HepG2 (cell line): ENCODE data around the gene TBC1D16. TPM values are rescaled to one million over a fixed set of nuclear protein-coding genes. Genes with fewer than 3 reads are reported as not detected.
A peak's percentile ranks its signal among the peaks of the same experiment; 100 is the strongest.

ENCODE experiments used
- HNRNPUL1 ChIP-seq: fragments of 200-400 bp; formaldehyde crosslinking; IDR thresholded peaks from 2 replicates; pipeline ENCODE4 v1.6.1; 2017; ENCODE audit warnings: low read depth, mild to moderate bottlenecking, low read length, moderate library complexity
- REL ChIP-seq: sonication (generic); formaldehyde crosslinking; conservative IDR thresholded peaks from 2 replicates; pipeline ENCODE4 v1.8.0; 2022; ENCODE audit warnings: mild to moderate bottlenecking, missing genetic modification reagents, moderate library complexity
- SCMH1 ChIP-seq: sonication (generic); formaldehyde crosslinking; IDR thresholded peaks from 2 replicates; pipeline ENCODE4 v1.9.0; 2021; ENCODE audit warnings: missing genetic modification reagents, mild to moderate bottlenecking, borderline replicate concordance
- SIX1 ChIP-seq: sonication (generic); formaldehyde crosslinking; IDR thresholded peaks from 2 replicates; pipeline ENCODE4 v1.4.0; 2020; ENCODE audit warnings: missing genetic modification reagents, borderline replicate concordance
- SKI ChIP-seq: fragments of 450-650 bp; IDR thresholded peaks from one replicate; pipeline ENCODE4 v1.6.1; 2018; ENCODE audit warnings: mild to moderate bottlenecking; ENCODE audit not compliant: partially characterized antibody
- TGIF2 ChIP-seq: IDR thresholded peaks from 2 replicates; pipeline ENCODE4 v1.6.1; 2016; ENCODE audit warnings: control low read depth, missing compliant biosample characterization
- ZBTB1 ChIP-seq: sonication (generic); formaldehyde crosslinking; IDR thresholded peaks from 2 replicates; pipeline ENCODE4 v1.4.0; 2020; ENCODE audit warnings: missing genetic modification reagents, borderline replicate concordance
- ZBTB3 ChIP-seq: sonication (generic); formaldehyde crosslinking; IDR thresholded peaks from 2 replicates; pipeline ENCODE4 v1.4.0; 2020; ENCODE audit warnings: low read depth, mild to moderate bottlenecking, moderate library complexity, missing genetic modification reagents, borderline replicate concordance
- ZNF30 ChIP-seq: sonication (generic); formaldehyde crosslinking; IDR thresholded peaks from 2 replicates; pipeline ENCODE4 v1.5.0; 2020; ENCODE audit warnings: mild to moderate bottlenecking, missing genetic modification reagents
- ZNF34 ChIP-seq: sonication (generic); formaldehyde crosslinking; IDR thresholded peaks from 2 replicates; pipeline ENCODE4 v1.4.0; 2020; ENCODE audit warnings: mild to moderate bottlenecking, missing genetic modification reagents, borderline replicate concordance
- ZNF383 ChIP-seq: sonication (generic); formaldehyde crosslinking; IDR thresholded peaks from 2 replicates; pipeline ENCODE4 v1.4.0; 2020; ENCODE audit warnings: missing genetic modification reagents, mild to moderate bottlenecking, borderline replicate concordance
- ZNF460 ChIP-seq: sonication (generic); formaldehyde crosslinking; IDR thresholded peaks from 2 replicates; pipeline ENCODE4 v1.5.1; 2020; ENCODE audit warnings: missing genetic modification reagents, mild to moderate bottlenecking, borderline replicate concordance
- ZNF556 ChIP-seq: sonication (generic); formaldehyde crosslinking; IDR thresholded peaks from 2 replicates; pipeline ENCODE4 v1.4.0; 2020; ENCODE audit warnings: mild to moderate bottlenecking, missing genetic modification reagents, borderline replicate concordance
- ZNF720 ChIP-seq: sonication (generic); formaldehyde crosslinking; IDR thresholded peaks from 2 replicates; pipeline ENCODE4 v1.4.0; 2020; ENCODE audit warnings: missing genetic modification reagents
- ZSCAN22 ChIP-seq: sonication (generic); formaldehyde crosslinking; IDR thresholded peaks from 2 replicates; pipeline ENCODE4 v1.4.0; 2020; ENCODE audit warnings: mild to moderate bottlenecking, missing genetic modification reagents
- ZSCAN31 ChIP-seq: sonication (generic); formaldehyde crosslinking; IDR thresholded peaks from 2 replicates; pipeline ENCODE4 v1.5.0; 2020; ENCODE audit warnings: low read depth, mild to moderate bottlenecking, missing genetic modification reagents
- polyA plus RNA-seq, 8 experiments: library from polyadenylated mRNA; depleted of rRNA in 3 of 8; stranded (reverse) in 7 of 8; unstranded in 1 of 8; fragments of >200 nt; fragmentation: Illumina TruSeq in 4 of 8; extraction: Trizol in 4 of 8; gene quantifications; 2 replicates each; pipeline versions ENCODE4 v1.2.1 to v1.2.3, GENCODE V29; 2011 to 2016; ENCODE audit warnings: low read depth in 4 of 8, missing spikeins in 1 of 8, mixed read lengths in 1 of 8; ENCODE audit not compliant: insufficient read depth in 1 of 8
- total RNA-seq, 5 experiments: library from RNA; depleted of rRNA; stranded (reverse); fragments of >200 nt; fragmentation: Illumina TruSeq; extraction: Trizol; gene quantifications; 2 replicates each; pipeline ENCODE4 v1.2.3, GENCODE V29; 2016; ENCODE audit warnings: low read depth in 1 of 5
- TF ChIP-seq, protein P1 (sequence below): sonication (generic); formaldehyde crosslinking; IDR thresholded peaks from 2 replicates; pipeline ENCODE4 v1.9.0; 2021; ENCODE audit warnings: mild to moderate bottlenecking, missing genetic modification reagents
- TF ChIP-seq, protein P2 (sequence below): sonication (generic); formaldehyde crosslinking; IDR thresholded peaks from 2 replicates; pipeline ENCODE4 v1.5.1; 2020; ENCODE audit warnings: missing genetic modification reagents, mild to moderate bottlenecking, borderline replicate concordance
- TF ChIP-seq, protein P3 (sequence below): sonication (generic); formaldehyde crosslinking; IDR thresholded peaks from 2 replicates; pipeline ENCODE4 v1.8.1; 2023; ENCODE audit warnings: missing genetic modification reagents, mild to moderate bottlenecking, borderline replicate concordance
- TF ChIP-seq, protein P4 (sequence below): sonication (generic); formaldehyde crosslinking; IDR thresholded peaks from 2 replicates; pipeline ENCODE4 v1.4.0; 2020; ENCODE audit warnings: missing genetic modification reagents, borderline replicate concordance

Gene TBC1D16
- total and polyA plus RNA-seq, 2 of the 13 experiments (the other 11 are each of a cell fraction or from before 2014, with no cell fraction given), result 14.9 to 24.9 TPM

DNA sequence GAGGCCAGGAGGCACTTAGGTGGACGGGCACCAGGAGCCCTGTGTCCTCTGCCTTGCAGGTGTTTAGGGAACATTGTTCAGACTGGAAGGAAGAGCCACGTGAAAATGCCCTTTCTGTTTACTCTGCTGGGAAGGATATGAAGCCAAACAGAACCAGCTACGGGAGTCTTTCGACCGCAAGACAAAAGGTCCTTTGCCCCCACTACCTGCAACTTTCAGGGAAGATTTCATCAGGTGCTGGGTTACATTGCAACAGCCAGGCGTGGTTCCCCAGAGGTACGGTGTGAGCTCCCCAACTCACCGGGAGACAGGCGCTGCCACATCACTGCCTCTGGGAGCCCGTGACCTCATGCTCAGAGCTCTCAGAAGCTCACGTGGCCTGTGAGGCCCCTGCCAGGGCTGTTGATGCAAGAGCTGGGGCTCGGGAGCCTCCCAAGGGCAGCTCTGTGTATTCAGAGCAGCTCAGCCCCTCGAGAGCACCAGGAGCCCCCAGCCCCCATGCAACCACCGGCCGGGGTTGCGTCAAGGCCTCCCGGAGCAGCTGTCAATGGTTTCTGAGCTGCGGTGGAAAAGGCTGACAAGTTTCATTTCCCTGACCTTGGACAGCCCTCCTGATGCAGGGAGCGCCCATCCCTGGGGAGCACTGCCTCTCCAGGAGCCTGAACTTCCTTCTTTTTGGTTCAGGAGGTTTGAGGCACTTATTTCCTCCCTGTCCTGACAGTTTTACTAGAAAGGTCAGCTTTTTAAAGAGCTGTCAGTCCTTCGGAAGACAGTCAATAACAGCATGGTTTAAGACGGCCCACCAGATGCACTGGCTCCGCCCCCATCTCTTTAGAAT lies 42.1 kb downstream of the TBC1D16 start (continued):
- TF ChIP-seq ZNF30 (CRISPR knock-in tag), result peak; percentile 58; the same call in 1 of the 2 replicates
- TF ChIP-seq, protein P1, sequence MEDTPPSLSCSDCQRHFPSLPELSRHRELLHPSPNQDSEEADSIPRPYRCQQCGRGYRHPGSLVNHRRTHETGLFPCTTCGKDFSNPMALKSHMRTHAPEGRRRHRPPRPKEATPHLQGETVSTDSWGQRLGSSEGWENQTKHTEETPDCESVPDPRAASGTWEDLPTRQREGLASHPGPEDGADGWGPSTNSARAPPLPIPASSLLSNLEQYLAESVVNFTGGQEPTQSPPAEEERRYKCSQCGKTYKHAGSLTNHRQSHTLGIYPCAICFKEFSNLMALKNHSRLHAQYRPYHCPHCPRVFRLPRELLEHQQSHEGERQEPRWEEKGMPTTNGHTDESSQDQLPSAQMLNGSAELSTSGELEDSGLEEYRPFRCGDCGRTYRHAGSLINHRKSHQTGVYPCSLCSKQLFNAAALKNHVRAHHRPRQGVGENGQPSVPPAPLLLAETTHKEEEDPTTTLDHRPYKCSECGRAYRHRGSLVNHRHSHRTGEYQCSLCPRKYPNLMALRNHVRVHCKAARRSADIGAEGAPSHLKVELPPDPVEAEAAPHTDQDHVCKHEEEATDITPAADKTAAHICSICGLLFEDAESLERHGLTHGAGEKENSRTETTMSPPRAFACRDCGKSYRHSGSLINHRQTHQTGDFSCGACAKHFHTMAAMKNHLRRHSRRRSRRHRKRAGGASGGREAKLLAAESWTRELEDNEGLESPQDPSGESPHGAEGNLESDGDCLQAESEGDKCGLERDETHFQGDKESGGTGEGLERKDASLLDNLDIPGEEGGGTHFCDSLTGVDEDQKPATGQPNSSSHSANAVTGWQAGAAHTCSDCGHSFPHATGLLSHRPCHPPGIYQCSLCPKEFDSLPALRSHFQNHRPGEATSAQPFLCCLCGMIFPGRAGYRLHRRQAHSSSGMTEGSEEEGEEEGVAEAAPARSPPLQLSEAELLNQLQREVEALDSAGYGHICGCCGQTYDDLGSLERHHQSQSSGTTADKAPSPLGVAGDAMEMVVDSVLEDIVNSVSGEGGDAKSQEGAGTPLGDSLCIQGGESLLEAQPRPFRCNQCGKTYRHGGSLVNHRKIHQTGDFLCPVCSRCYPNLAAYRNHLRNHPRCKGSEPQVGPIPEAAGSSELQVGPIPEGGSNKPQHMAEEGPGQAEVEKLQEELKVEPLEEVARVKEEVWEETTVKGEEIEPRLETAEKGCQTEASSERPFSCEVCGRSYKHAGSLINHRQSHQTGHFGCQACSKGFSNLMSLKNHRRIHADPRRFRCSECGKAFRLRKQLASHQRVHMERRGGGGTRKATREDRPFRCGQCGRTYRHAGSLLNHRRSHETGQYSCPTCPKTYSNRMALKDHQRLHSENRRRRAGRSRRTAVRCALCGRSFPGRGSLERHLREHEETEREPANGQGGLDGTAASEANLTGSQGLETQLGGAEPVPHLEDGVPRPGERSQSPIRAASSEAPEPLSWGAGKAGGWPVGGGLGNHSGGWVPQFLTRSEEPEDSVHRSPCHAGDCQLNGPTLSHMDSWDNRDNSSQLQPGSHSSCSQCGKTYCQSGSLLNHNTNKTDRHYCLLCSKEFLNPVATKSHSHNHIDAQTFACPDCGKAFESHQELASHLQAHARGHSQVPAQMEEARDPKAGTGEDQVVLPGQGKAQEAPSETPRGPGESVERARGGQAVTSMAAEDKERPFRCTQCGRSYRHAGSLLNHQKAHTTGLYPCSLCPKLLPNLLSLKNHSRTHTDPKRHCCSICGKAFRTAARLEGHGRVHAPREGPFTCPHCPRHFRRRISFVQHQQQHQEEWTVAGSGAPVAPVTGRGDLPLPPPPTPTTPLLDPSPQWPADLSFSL (CRISPR knock-in tag), result no peak
- TF ChIP-seq ZNF720 (CRISPR knock-in tag), result no peak
- no peak; the same call in 1 of the 2 replicates for TF ChIP-seq ZBTB3 (CRISPR knock-in tag)
- peak; percentile 99 for TF ChIP-seq TGIF2
- TF ChIP-seq ZNF556 (CRISPR knock-in tag), result peak; percentile 96
- peak; percentile 82 for TF ChIP-seq REL (CRISPR knock-in tag)
- TF ChIP-seq ZSCAN22 (CRISPR knock-in tag), result peak; percentile 62; the same call in 1 of the 2 replicates
- no peak for TF ChIP-seq SCMH1 (CRISPR knock-in tag)
- TF ChIP-seq ZNF34, result peak; percentile 96
- TF ChIP-seq ZNF460 (CRISPR knock-in tag), result peak; percentile 81; the same call in 1 of the 2 replicates
- TF ChIP-seq, protein P2, sequence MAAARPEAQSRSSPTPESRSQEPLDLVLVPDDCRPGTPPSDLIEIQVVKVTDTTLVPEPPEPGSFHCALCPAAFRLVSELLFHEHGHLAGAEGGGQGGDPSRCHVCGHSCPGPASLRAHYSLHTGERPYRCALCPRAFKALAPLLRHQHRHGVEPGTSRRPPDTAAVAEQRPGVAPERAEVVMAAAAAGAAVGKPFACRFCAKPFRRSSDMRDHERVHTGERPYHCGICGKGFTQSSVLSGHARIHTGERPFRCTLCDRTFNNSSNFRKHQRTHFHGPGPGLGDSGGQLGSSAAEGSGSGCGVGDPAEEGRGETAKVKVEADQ (CRISPR knock-in tag), result no peak; the same call in 1 of the 2 replicates
- peak; percentile 80; the same call in 1 of the 2 replicates for TF ChIP-seq SIX1
- TF ChIP-seq SKI, result peak; percentile 92
- TF ChIP-seq ZNF383, result peak; percentile 83; the same call in 1 of the 2 replicates
- no peak for TF ChIP-seq HNRNPUL1
- peak; percentile 67; the same call in 1 of the 2 replicates for TF ChIP-seq ZSCAN31 (CRISPR knock-in tag)
- TF ChIP-seq, protein P3, sequence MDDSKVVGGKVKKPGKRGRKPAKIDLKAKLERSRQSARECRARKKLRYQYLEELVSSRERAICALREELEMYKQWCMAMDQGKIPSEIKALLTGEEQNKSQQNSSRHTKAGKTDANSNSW (CRISPR knock-in tag), result peak; percentile 87; the same call in 1 of the 2 replicates
- TF ChIP-seq, protein P4, sequence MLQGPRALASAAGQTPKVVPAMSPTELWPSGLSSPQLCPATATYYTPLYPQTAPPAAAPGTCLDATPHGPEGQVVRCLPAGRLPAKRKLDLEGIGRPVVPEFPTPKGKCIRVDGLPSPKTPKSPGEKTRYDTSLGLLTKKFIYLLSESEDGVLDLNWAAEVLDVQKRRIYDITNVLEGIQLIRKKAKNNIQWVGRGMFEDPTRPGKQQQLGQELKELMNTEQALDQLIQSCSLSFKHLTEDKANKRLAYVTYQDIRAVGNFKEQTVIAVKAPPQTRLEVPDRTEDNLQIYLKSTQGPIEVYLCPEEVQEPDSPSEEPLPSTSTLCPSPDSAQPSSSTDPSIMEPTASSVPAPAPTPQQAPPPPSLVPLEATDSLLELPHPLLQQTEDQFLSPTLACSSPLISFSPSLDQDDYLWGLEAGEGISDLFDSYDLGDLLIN (CRISPR knock-in tag), result no peak
- no peak; the same call in 1 of the 2 replicates for TF ChIP-seq ZBTB1 (CRISPR knock-in tag)
